ENCODE measurements around the gene NKAP. TPM values are rescaled to one million over a fixed set of nuclear protein-coding genes. Genes with fewer than 3 reads are reported as not detected.
A peak's percentile ranks its signal among the peaks of the same experiment; 100 is the strongest.

Gene NKAP
- total and polyA plus RNA-seq, 2 experiments from 2014 or later = 4.8 to 10.4 TPM

GRCh38 chrX:119871599-119872395 lies 71.8 kb downstream of the NKAP start, which contains the start of the genes NDUFA1 and RNF113A (continued):
- TF ChIP-seq, protein P1, sequence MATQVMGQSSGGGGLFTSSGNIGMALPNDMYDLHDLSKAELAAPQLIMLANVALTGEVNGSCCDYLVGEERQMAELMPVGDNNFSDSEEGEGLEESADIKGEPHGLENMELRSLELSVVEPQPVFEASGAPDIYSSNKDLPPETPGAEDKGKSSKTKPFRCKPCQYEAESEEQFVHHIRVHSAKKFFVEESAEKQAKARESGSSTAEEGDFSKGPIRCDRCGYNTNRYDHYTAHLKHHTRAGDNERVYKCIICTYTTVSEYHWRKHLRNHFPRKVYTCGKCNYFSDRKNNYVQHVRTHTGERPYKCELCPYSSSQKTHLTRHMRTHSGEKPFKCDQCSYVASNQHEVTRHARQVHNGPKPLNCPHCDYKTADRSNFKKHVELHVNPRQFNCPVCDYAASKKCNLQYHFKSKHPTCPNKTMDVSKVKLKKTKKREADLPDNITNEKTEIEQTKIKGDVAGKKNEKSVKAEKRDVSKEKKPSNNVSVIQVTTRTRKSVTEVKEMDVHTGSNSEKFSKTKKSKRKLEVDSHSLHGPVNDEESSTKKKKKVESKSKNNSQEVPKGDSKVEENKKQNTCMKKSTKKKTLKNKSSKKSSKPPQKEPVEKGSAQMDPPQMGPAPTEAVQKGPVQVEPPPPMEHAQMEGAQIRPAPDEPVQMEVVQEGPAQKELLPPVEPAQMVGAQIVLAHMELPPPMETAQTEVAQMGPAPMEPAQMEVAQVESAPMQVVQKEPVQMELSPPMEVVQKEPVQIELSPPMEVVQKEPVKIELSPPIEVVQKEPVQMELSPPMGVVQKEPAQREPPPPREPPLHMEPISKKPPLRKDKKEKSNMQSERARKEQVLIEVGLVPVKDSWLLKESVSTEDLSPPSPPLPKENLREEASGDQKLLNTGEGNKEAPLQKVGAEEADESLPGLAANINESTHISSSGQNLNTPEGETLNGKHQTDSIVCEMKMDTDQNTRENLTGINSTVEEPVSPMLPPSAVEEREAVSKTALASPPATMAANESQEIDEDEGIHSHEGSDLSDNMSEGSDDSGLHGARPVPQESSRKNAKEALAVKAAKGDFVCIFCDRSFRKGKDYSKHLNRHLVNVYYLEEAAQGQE (IDR thresholded peaks at IDR 0.05; ENCODE audit: unreplicated experiment) = no peak
- TF ChIP-seq CREB1 (CRISPR knock-in tag; IDR thresholded peaks at IDR 0.05; ENCODE audit: low read depth) (peak; percentile 33; the same call in 1 of the 2 replicates), EZH2 (IDR thresholded peaks at IDR 0.05; ENCODE audit: low read depth, unreplicated experiment) (no peak), ZNF331 (CRISPR knock-in tag; IDR thresholded peaks at IDR 0.05; ENCODE audit: low read depth) (no peak), POLR2AphosphoS5 (IDR thresholded peaks at IDR 0.05; ENCODE audit: low read depth) (peak; percentile 71)
- TF ChIP-seq, protein P2, sequence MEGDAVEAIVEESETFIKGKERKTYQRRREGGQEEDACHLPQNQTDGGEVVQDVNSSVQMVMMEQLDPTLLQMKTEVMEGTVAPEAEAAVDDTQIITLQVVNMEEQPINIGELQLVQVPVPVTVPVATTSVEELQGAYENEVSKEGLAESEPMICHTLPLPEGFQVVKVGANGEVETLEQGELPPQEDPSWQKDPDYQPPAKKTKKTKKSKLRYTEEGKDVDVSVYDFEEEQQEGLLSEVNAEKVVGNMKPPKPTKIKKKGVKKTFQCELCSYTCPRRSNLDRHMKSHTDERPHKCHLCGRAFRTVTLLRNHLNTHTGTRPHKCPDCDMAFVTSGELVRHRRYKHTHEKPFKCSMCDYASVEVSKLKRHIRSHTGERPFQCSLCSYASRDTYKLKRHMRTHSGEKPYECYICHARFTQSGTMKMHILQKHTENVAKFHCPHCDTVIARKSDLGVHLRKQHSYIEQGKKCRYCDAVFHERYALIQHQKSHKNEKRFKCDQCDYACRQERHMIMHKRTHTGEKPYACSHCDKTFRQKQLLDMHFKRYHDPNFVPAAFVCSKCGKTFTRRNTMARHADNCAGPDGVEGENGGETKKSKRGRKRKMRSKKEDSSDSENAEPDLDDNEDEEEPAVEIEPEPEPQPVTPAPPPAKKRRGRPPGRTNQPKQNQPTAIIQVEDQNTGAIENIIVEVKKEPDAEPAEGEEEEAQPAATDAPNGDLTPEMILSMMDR (conservative IDR thresholded peaks at IDR 0.05; ENCODE audit: low read depth in 2 of 2) = no peak

DNA sequence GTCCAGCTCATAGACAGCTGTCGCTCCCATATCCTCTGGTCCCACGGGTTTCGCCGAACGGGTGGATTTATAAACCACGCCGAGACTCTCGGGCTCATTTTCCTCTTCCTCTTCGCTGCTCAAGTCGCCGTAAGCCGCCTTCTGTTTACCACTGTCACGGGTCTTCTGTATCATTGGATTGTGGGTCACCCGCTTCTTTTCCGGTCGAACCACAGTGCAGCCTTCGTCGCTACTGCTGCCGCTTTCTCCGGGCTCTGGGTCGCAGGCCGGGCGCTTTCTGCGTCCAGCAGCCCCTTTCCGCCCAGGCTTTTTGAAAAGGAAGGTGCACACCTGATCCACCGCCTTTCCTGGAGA lies 72.3 kb downstream of the NKAP start:
- peak overlapping the region; percentile 97 for H3K4me3 Mint-ChIP-seq
- Histone ChIP-seq H2AFZ (peak overlapping the region; percentile 60), H3F3A (replicated peaks; ENCODE audit: low read depth) (no peaks in the 10 kb centered on the region), H4K20me1 (replicated peaks; ENCODE audit: insufficient read depth) (no peaks in the 10 kb centered on the region), H3K9me2 (ENCODE audit: insufficient read depth) (no peaks in the 10 kb centered on the region), H3K4me2 (peak overlapping the region; percentile 89), H3K79me2 (replicated peaks; ENCODE audit: insufficient read depth) (peaks cover 12% of the 10 kb centered on the region), H3K27ac (ENCODE audit: low read depth) (peak overlapping the region; percentile 92; the same call in 1 of the 2 replicates), H3K4me3 (peak overlapping the region; percentile 78), H3K27me3 (ENCODE audit: insufficient read depth) (no peaks in the 10 kb centered on the region), H3K36me3 (ENCODE audit: insufficient read depth) (no peaks in the 10 kb centered on the region), H3K4me1 (ENCODE audit: insufficient read depth) (no peaks in the 10 kb centered on the region)
- ATAC-seq = peak; percentile 51
- peak overlapping the region; percentile 97 for H3K27ac Mint-ChIP-seq
- peaks cover 4% of the 10 kb centered on the region for H3K36me3 Mint-ChIP-seq (ENCODE audit: low read depth)
- no peaks in the 10 kb centered on the region; the same call in 2 of the 3 replicates for H3K9me3 Mint-ChIP-seq
- H3K27me3 Mint-ChIP-seq (ENCODE audit: insufficient read depth, low read depth, poor library complexity) = peaks cover 5% of the 10 kb centered on the region
- no peak for TF ChIP-seq JUNB (IDR thresholded peaks at IDR 0.05; ENCODE audit: unreplicated experiment)
- TF ChIP-seq EZH2 (IDR thresholded peaks at IDR 0.05; ENCODE audit: low read depth, unreplicated experiment) = no peak
- TF ChIP-seq, protein P2 (conservative IDR thresholded peaks at IDR 0.05; ENCODE audit: low read depth in 2 of 2) = no peak
- no peak for TF ChIP-seq ZNF114 (CRISPR knock-in tag; IDR thresholded peaks at IDR 0.05)
- no peak for TF ChIP-seq EZH2phosphoT487 (IDR thresholded peaks at IDR 0.05; ENCODE audit: unreplicated experiment)
- TF ChIP-seq STAT1 (IDR thresholded peaks at IDR 0.05; ENCODE audit: unreplicated experiment) = no peak
- no peak for DNase-seq (ENCODE audit: low spot score)
- H3K4me1 Mint-ChIP-seq = no peaks in the 10 kb centered on the region

Other genes with a start within 250 kb of the NKAP start
- gene SOWAHD, start 185.2 kb downstream of the NKAP start, total RNA-seq (2014; rRNA removed; shearing (Covaris generic)) = 3.8 and 5.1 TPM in 2 replicates
- gene SOWAHD, start 185.2 kb downstream of the NKAP start, polyA plus RNA-seq (2016; fragmentation: Nextera tagmentation; extraction: Ambion mirVana) = 2.4 and 3.8 TPM in 2 replicates
- gene RPL39, start 152.1 kb downstream of the NKAP start, total RNA-seq (2014; rRNA removed; shearing (Covaris generic)) = 2,883 and 2,910 TPM in 2 replicates
- gene RPL39, start 152.1 kb downstream of the NKAP start, polyA plus RNA-seq (2016; fragmentation: Nextera tagmentation; extraction: Ambion mirVana) = 2,912 and 3,172 TPM in 2 replicates
- 9.4 and 11.5 TPM in 2 replicates for gene UPF3B, start 90.8 kb downstream of the NKAP start, total RNA-seq (2014; rRNA removed; shearing (Covaris generic))
- gene UPF3B, start 90.8 kb downstream of the NKAP start, polyA plus RNA-seq (2016; fragmentation: Nextera tagmentation; extraction: Ambion mirVana) = 52.8 and 62.0 TPM in 2 replicates
- 10.2 and 10.9 TPM in 2 replicates for gene RNF113A, start 72.0 kb downstream of the NKAP start, total RNA-seq (2014; rRNA removed; shearing (Covaris generic))
- gene RNF113A, start 72.0 kb downstream of the NKAP start, polyA plus RNA-seq (2016; fragmentation: Nextera tagmentation; extraction: Ambion mirVana) = 20.3 and 23.3 TPM in 2 replicates
- gene NDUFA1, start 71.9 kb downstream of the NKAP start, total RNA-seq (2014; rRNA removed; shearing (Covaris generic)) = 29.1 and 33.2 TPM in 2 replicates
- gene NDUFA1, start 71.9 kb downstream of the NKAP start, polyA plus RNA-seq (2016; fragmentation: Nextera tagmentation; extraction: Ambion mirVana) = 415 and 457 TPM in 2 replicates
- gene AKAP14, start 47.9 kb downstream of the NKAP start, total RNA-seq (2014; rRNA removed; shearing (Covaris generic)) = 2.5 TPM in 1 of 2 replicates, not detected in the other
- gene AKAP14, start 47.9 kb downstream of the NKAP start, polyA plus RNA-seq (2016; fragmentation: Nextera tagmentation; extraction: Ambion mirVana) = 3.3 and 5.7 TPM in 2 replicates
- not detected in 2 replicates for gene RHOXF2B, start 133.9 kb upstream of the NKAP start, total RNA-seq (2014; rRNA removed; shearing (Covaris generic))
- not detected in 2 replicates for gene RHOXF2B, start 133.9 kb upstream of the NKAP start, polyA plus RNA-seq (2016; fragmentation: Nextera tagmentation; extraction: Ambion mirVana)
- gene RHOXF1, start 172.2 kb upstream of the NKAP start, total RNA-seq (2014; rRNA removed; shearing (Covaris generic)) = 0.31 TPM in 1 of 2 replicates, not detected in the other
- gene RHOXF1, start 172.2 kb upstream of the NKAP start, polyA plus RNA-seq (2016; fragmentation: Nextera tagmentation; extraction: Ambion mirVana) = 0.59 TPM in 1 of 2 replicates, not detected in the other
- gene RHOXF2, start 214.9 kb upstream of the NKAP start, total RNA-seq (2014; rRNA removed; shearing (Covaris generic)) = not detected in 2 replicates
- gene RHOXF2, start 214.9 kb upstream of the NKAP start, polyA plus RNA-seq (2016; fragmentation: Nextera tagmentation; extraction: Ambion mirVana) = 0.27 and 0.66 TPM in 2 replicates

All from GM23338 (cell line).